Activated naive CD8-positive, alpha-beta T cell treated with anti-CD3 and anti-CD28 coated beads for 36 hours (primary cell): Measurements from ENCODE around the gene NFIC. TPM values are rescaled to one million over a fixed set of nuclear protein-coding genes. Genes with fewer than 3 reads are reported as not detected.

Experiments
- DNase-seq: peaks from one replicate; pipeline ENCODE4 v3.0.0; 2021
- H3K27ac Mint-ChIP-seq: one replicate; pipeline ENCODE4 v1.8.0; 2022; ENCODE audit warnings: mild to moderate bottlenecking, moderate library complexity, mixed read lengths
- H3K27me3 Mint-ChIP-seq: one replicate; pipeline ENCODE4 v1.8.0; 2022; ENCODE audit warnings: mild to moderate bottlenecking, mixed read lengths
- H3K36me3 Mint-ChIP-seq: one replicate; pipeline ENCODE4 v1.8.0; 2021; ENCODE audit warnings: mild to moderate bottlenecking, mixed read lengths
- H3K4me1 Mint-ChIP-seq: one replicate; pipeline ENCODE4 v1.8.0; 2021; ENCODE audit warnings: mixed read lengths
- H3K4me3 Mint-ChIP-seq: one replicate; pipeline ENCODE4 v1.8.0; 2022; ENCODE audit warnings: mild to moderate bottlenecking, moderate library complexity, mixed read lengths
- H3K9me3 Mint-ChIP-seq: one replicate; pipeline ENCODE4 v1.8.0; 2022; ENCODE audit warnings: mixed read lengths
- total RNA-seq, 2 experiments: library from RNA; stranded (reverse); gene quantifications; one replicate each; pipeline ENCODE4 v1.2.3, GENCODE V29; 2021

NFIC gene
- total RNA-seq, 2 experiments from 2014 or later = 19.0 to 19.5 TPM

GRCh38 chr19:3360421-3361383 lies 5.7 kb upstream of the NFIC start:
- DNase-seq = peak; percentile 81
- peak overlapping the region; percentile 93 for H3K27ac Mint-ChIP-seq
- H3K4me1 Mint-ChIP-seq = peaks cover 35% of the 10 kb centered on the region
- H3K36me3 Mint-ChIP-seq = no peaks in the 10 kb centered on the region
- no peaks in the 10 kb centered on the region for H3K9me3 Mint-ChIP-seq
- peak overlapping the region; percentile 87 for H3K4me3 Mint-ChIP-seq
- no peaks in the 10 kb centered on the region for H3K27me3 Mint-ChIP-seq

GRCh38 chr19:3361384-3362216 lies 4.8 kb upstream of the NFIC start:
- peak overlapping the region; percentile 87 for H3K4me3 Mint-ChIP-seq
- H3K36me3 Mint-ChIP-seq = no peaks in the 10 kb centered on the region
- no peaks in the 10 kb centered on the region for H3K9me3 Mint-ChIP-seq
- no peaks in the 10 kb centered on the region for H3K27me3 Mint-ChIP-seq
- H3K27ac Mint-ChIP-seq = peak overlapping the region; percentile 93
- peaks cover 35% of the 10 kb centered on the region for H3K4me1 Mint-ChIP-seq
- peak; percentile 21 for DNase-seq

DNA sequence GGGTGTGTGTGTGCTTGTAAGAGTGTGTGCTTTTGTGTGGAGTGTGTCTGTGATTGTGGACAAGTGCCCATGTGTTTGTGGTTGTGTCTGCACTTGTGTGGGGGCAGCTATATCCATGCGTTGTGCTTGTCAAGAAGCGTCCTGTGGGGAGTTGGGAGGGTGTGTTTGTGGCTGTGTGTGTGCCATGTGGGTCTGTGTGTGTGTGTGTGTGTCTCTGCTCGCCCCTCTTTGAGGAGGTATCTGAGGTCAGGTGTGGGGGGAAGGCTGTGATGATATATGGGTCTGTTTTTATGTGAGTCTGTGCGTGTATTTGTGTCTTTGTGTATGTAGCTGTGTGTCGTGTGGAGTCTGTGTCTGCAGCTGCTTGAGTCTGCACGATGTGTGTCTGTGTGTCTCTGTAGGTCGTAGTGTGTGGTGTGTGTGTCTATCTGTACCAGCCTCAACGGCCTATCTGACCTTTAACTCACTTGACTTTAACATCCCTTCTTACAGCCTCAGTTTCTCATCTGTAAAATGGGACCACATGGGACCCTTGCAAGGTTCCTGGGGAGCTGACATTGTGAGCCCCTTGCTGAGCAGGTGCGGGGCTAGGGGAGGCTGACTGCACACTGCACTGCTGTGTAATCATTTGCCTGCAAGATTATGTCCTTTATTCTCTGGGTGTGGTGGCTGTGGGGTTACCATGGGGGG lies 4.0 kb upstream of the NFIC start:
- H3K27ac Mint-ChIP-seq = peak overlapping the region; percentile 2
- DNase-seq = no peak
- H3K9me3 Mint-ChIP-seq = no peaks in the 10 kb centered on the region
- no peaks in the 10 kb centered on the region for H3K36me3 Mint-ChIP-seq
- peak overlapping the region; percentile 6 for H3K4me3 Mint-ChIP-seq
- no peaks in the 10 kb centered on the region for H3K27me3 Mint-ChIP-seq
- H3K4me1 Mint-ChIP-seq = peaks cover 31% of the 10 kb centered on the region

- H3K9me3 Mint-ChIP-seq = no peaks in the 10 kb centered on the region
- no peak overlapping the region for H3K27ac Mint-ChIP-seq
- peaks cover 36% of the 10 kb centered on the region for H3K4me1 Mint-ChIP-seq
- no peak overlapping the region for H3K4me3 Mint-ChIP-seq
- no peaks in the 10 kb centered on the region for H3K36me3 Mint-ChIP-seq
- H3K27me3 Mint-ChIP-seq = no peaks in the 10 kb centered on the region
- no peak for DNase-seq
Observed at GRCh38 chr19:3363841-3364500, 2.4 kb upstream of the NFIC start.

DNA sequence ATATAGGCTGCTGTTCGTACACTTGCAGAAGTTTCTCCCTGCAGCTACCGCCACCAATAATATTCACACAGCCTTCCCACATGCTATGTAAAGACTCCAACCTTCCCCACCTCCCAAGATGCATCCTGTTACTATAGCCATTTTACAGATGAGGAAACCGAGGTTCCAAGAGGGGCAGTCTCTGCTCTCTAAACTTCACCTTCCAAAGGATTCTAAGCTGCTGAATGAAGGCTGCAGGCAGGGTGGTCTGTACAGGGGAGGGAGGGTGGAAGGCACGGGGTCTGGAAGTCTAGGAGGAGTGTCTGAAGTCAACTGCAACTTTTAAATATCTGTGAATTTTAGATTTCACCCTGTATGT lies 1.9 kb upstream of the NFIC start:
- no peak overlapping the region for H3K27ac Mint-ChIP-seq
- peaks cover 38% of the 10 kb centered on the region for H3K4me1 Mint-ChIP-seq

DNA sequence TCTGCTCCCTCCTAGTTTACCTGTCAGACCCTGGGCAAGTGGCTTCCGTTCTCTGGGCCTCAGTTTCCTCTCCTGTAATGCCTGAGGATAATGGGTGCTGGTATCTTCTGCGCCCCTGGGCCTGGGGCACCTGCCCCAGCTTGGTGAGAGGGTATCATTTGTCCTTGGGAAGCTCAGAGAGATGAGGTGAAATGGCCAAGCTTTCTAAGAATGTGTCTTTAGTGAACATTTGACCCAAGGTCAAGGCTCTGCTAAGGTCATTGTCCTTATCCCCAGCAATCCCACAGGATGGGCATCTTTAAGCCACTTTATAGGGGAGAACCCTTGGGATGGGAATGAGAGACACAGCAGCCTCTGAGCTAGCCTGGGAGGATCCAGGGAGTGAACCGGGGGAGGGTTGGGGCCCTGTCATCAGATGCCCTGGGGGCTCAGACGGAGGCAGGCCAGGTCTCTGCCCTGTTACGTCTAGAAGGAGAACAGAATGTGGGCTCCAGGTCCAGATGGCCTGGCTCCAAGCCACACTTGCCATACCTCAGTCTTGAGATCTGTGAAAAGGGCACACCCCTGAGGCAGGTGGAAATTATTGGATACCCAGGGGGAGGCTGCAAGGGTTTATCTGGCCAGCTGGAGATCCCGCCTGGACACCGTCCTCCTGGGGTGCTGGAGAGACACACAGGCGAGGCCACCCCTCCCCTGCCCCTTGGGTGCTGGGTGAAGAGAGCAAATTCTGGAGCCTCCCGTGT lies 1.1 kb upstream of the NFIC start:
- no peaks in the 10 kb centered on the region for H3K9me3 Mint-ChIP-seq
- H3K27me3 Mint-ChIP-seq = no peaks in the 10 kb centered on the region
- peak overlapping the region; percentile 82 for H3K4me3 Mint-ChIP-seq
- H3K4me1 Mint-ChIP-seq = peaks cover 43% of the 10 kb centered on the region
- H3K27ac Mint-ChIP-seq = peak overlapping the region; percentile 47
- no peaks in the 10 kb centered on the region for H3K36me3 Mint-ChIP-seq
- DNase-seq = no peak

More for the DNA sequence above, 1.9 kb upstream of the NFIC start:
- no peaks in the 10 kb centered on the region for H3K9me3 Mint-ChIP-seq
- H3K4me3 Mint-ChIP-seq = no peak overlapping the region
- no peak for DNase-seq
- H3K36me3 Mint-ChIP-seq = no peaks in the 10 kb centered on the region
- H3K27me3 Mint-ChIP-seq = no peaks in the 10 kb centered on the region

DNA sequence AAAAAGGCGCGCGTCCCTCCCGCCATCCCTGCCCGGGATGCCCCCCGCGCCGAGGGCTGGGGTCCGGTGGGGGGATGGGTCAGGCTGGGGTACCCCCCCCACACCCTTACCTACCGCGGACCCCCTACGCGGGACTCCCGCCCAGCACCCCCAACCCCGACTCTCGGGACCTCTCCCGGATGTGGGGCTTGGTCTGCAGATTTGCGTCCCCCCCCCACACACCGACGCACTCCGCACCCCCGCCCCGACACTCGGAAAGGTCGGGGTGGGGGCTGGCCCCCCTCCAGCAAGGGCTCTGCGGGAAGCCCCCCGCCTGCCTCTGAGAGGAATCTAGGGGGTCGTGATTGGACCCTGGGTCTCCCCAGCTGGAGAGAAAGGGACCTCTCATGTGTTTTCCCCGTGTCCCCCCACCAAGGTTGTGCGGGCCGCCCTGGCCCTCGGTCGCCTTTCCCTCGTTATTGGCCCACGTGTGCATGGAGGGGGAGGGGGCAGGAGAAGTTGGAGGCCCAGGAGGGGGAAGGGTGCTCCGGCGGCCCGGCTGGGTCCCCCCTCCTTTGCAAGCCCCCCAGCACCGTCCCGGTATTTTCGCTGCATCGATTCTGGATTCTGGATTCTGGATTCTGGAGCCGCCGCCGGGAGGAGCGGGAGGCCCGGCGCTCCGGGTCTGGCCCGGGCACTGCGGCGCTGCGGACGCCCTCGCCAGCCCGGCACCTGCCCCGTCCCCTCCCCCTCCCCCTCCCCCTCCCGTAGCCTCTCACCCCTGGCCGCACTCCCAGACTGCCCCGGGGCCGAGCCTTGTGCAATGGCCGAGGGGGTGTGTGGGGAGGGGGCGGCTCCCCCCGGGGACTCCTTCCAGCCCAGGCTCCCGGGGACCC lies 607 bp downstream of the NFIC start:
- H3K27me3 Mint-ChIP-seq = no peaks in the 10 kb centered on the region
- no peaks in the 10 kb centered on the region for H3K9me3 Mint-ChIP-seq
- H3K27ac Mint-ChIP-seq = peak overlapping the region; percentile 67
- H3K36me3 Mint-ChIP-seq = no peaks in the 10 kb centered on the region
- H3K4me1 Mint-ChIP-seq = peaks cover 48% of the 10 kb centered on the region
- peak overlapping the region; percentile 82 for H3K4me3 Mint-ChIP-seq
- DNase-seq = peak; percentile 29

GRCh38 chr19:3367628-3368440 lies 1.5 kb downstream of the NFIC start:
- Mint-ChIP-seq H3K27ac (no peak overlapping the region), H3K4me3 (peak overlapping the region; percentile 75), H3K9me3 (no peaks in the 10 kb centered on the region), H3K27me3 (no peaks in the 10 kb centered on the region), H3K36me3 (no peaks in the 10 kb centered on the region), H3K4me1 (peaks cover 40% of the 10 kb centered on the region)
- DNase-seq = no peak

- DNase-seq = no peak
- H3K4me3 Mint-ChIP-seq = peak overlapping the region; percentile 75
- no peaks in the 10 kb centered on the region for H3K27me3 Mint-ChIP-seq
- H3K36me3 Mint-ChIP-seq = no peaks in the 10 kb centered on the region
- peaks cover 39% of the 10 kb centered on the region for H3K4me1 Mint-ChIP-seq
- H3K9me3 Mint-ChIP-seq = no peaks in the 10 kb centered on the region
- H3K27ac Mint-ChIP-seq = no peak overlapping the region
Observed at GRCh38 chr19:3368441-3368795, 2.0 kb downstream of the NFIC start.

DNA sequence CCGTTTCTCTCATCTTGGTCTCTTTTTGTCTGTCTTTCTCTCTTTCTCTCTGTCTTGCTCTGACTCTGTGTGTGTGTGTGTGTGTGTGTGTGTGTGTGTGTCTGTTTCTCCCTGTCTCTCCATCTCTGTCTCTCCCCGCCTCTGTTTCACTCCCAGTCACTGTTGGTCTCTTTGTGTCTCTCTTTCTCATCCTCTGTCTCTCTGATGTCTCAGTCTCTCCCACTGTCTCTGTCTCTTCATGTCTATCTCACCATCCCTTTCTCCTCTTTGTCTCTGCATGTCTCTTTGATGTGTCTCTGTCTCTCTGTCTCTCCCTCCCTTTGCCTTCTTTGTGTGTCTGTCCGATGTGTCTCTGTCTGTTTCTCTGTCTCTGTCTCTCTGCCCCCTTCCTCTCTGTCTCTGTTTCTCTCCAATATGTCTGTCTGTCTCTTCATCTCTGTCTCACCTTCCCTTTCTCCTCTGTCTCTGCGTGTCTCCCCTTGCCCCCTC lies 2.5 kb downstream of the NFIC start:
- Mint-ChIP-seq H3K27ac (no peak overlapping the region), H3K4me1 (peaks cover 38% of the 10 kb centered on the region), H3K36me3 (no peaks in the 10 kb centered on the region), H3K27me3 (no peaks in the 10 kb centered on the region), H3K9me3 (no peaks in the 10 kb centered on the region), H3K4me3 (peak overlapping the region; percentile 42)
- no peak for DNase-seq

DNA sequence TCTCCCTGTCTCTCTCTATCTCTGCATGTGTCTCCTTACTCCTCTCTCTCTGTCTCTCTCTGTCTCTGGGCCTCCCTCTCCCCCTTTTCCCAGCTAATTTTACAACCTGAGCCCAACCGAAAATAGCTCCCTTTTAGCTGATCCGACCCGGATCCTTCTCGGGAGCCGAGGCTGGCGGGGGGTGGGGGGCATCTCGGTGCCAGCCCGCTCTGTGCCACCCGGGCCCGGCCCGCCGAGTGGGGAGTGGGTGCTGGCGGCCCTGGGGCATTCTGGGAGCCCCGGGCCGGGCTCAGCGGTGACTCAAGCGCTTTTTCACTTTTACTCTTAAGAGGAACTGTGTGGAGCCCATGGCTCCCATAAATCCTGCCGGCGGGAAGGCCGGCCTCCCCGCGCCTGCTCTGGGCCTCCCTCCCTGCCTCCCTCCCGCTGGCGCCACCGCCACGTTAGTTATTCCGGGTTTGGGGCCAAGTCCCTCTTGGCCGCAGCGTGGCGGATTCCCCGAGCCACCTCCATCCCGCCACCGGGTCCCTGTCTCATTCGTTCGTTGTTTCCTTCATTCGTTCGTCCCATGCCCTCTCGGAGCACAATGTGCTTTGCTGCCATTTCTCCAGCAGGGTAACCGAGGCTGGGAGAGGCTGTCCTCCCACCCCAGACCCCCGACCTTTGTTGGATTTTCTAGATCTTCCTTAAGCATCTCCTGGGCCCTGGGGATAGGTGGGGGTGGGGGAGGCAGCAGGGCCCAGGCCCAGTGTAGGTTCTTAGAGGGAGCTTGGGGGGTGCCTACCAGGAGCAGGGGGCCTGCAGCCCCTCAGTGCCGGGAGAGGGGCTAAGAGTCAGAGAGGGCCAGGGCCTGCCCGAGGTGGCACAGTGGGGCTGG lies 3.2 kb downstream of the NFIC start:
- Mint-ChIP-seq H3K4me1 (peaks cover 35% of the 10 kb centered on the region), H3K27me3 (no peaks in the 10 kb centered on the region), H3K36me3 (no peaks in the 10 kb centered on the region), H3K4me3 (peak overlapping the region; percentile 52), H3K27ac (no peak overlapping the region), H3K9me3 (no peaks in the 10 kb centered on the region)
- no peak for DNase-seq

- H3K27ac Mint-ChIP-seq = no peak overlapping the region
- no peaks in the 10 kb centered on the region for H3K36me3 Mint-ChIP-seq
- H3K9me3 Mint-ChIP-seq = no peaks in the 10 kb centered on the region
- H3K4me3 Mint-ChIP-seq = no peak overlapping the region
- DNase-seq = no peak
- H3K4me1 Mint-ChIP-seq = peaks cover 34% of the 10 kb centered on the region
- no peaks in the 10 kb centered on the region for H3K27me3 Mint-ChIP-seq
Observed at GRCh38 chr19:3370214-3370720, 3.9 kb downstream of the NFIC start.
